NCI-H2196 (cell line): ENCODE data around the gene WDR93.
A peak's percentile ranks its signal among the peaks of the same experiment; 100 is the strongest.

Experiments
- DNase-seq: peaks from one replicate; lab custom pipeline; 2025; ENCODE audit not compliant: unreplicated experiment; lab: John Stamatoyannopoulos, UW

WDR93 gene

DNA sequence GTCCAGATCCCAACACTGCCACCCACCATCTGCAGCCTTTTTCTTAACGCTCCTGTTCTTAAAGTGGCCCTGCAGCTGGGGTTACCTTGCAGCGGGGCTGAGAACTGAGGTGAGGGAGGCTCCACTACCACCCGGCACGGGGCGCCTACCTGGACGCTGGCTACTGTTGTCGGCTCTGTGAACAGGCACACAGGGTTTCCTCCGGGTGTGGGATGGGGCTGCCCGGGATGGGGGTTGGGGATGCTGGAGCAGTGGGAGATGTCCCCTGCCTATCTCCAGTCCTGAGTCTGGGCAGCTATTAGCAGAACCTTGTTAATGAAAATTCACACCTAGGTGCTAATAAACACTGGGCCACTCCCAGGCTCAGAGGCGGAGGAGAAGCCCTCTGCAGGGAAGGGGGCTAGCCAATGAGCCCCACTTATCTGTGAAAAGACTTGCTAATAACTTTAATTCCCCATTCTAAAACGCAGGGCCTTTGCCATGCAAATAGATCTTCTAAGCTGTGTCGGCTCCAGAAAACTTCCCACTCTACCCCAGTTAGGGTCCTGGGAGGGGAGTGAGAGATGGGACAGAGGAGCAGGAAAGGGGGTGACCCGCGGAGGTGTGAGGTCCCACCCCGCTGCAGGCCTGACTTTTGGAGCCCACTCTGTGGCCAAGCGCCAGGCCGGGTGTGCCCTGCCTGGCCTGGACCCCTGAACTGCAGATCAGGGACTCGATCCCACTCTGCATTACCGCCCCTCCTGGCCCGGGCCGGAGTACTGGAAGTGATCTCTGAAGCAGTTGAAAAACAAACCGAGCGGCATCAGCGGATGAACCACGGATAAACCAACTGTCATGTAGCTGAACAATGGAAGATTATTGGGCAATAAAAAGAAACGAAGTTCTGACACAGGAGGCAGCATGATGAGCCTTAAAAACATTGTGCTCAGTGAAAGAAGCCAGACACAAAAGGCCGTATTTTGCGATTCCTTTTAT lies 57.4 kb downstream of the WDR93 start:
- DNase-seq = no peak

DNA sequence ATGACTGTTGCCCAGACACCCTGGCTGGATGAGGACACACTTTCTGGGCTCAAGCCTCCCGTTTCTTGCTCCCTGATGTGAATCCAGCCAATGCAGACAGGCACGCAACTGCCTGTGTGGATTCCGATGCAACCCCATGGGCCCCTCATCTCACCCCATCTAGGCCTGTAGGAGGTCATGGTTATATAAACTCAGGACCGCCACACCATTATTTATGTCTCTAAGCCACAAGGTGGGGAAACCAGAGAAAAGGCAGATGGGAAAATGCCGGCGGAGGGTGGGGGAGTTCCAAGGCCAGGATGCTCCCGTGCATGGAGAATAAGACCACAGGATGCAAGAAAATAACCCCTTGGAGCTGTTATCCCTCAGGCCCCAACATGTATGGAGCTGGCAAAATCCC lies 58.4 kb downstream of the WDR93 start:
- DNase-seq = no peak

DNA sequence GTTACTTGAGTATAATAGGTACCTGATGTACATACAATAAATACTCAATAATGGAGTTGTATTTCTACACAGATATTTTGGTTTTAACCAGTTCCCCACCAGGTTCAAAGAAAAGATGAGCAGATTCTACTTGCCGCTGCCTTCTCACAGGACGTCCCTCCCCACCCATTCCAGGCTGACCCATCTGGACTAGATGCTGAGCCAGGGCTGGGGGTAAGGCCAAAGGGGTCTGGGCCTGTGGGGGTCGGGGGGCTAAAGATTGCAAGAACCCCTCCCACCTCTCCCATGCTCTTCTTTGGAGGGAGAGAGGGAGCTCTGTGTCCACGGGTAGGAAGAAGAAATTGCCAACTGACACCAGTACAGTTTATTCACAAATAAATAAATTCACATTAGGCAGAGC lies 58.9 kb downstream of the WDR93 start:
- DNase-seq = no peak

DNA sequence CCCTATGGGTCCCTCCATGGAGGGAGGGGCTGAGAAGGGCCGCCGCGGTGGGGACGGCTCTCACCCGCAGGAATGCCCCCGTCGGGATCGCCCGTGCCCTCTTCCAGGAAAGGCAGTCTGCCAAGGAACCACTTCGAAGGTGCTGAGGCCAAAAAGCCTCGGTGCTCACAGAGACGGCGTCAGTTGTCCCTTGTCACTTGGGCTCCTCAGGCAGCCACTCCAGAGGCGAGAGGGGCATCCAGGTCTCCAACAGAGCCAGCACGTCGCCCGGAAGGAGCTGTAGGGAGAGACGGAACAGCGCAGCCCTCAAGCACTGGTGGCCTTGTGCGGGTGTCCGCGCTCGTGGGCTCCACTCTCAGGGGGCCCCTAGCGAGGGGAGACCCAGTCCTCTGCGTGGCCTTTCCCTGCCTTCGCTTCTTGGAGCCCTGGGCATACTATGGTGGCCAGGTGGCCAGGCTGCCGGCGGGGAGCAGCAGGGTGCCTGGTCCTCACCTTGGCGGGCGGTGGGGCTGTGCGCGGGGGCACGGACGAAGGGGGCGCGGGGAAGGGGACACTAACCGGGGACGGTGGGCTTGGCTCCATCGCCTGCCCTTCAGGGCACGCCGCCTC lies 59.4 kb downstream of the WDR93 start:
- DNase-seq = no peak

DNA sequence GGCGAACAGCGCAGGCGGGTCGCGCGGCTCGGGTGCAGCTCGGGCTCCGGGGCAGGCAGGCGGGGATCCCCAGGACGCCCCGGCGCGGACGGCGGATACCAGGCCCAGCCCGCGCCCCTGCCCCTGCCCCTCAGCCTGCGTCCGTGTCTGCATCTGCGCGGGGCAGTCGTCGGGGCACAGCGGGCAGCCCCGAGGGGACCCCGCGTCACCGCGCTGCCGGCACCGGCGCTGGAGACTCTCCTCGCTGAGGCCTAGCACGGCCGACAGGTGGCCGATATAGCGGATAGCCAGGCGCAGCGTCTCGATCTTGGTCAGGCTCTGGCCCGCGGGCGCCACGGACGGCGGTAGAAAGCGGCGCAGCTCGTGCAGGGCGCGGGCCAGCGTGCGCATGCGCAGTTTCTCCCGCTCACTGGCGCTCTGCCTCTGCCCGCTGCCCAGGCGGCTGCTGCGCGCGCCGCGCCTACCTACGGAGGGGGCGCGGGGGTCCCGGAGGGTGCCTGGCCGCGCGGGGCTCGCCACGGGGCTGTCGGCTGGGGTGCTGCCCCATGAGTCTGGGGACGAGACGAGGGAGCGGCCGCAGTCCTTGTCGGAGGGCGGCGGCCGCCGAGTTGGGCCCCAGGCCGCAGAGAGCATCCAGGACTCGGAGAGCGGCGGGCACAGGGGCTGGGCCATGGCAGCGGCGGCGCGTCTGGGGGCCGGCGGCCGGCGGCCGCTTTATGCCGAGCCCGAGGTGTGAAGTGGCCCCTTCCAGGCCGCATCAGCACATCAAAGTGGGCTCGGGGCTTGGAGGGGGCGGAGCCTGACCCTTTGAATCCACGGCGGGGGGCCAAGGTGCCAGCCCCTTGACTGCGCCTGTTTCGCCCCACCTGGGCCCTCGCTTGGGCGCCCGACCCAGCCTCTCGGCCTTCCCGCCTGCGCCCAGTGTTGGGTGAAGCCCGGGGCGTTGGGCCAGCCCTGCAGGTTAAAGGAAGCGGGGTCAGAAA lies 60.2 kb downstream of the WDR93 start, which contains the start of gene MESP1:
MESP1 (minus strand) TSS at position 690 of the 983 bp plus-strand sequence; CDS start at position 672, 18 bp downstream.
- DNase-seq = peak; percentile 83

DNA sequence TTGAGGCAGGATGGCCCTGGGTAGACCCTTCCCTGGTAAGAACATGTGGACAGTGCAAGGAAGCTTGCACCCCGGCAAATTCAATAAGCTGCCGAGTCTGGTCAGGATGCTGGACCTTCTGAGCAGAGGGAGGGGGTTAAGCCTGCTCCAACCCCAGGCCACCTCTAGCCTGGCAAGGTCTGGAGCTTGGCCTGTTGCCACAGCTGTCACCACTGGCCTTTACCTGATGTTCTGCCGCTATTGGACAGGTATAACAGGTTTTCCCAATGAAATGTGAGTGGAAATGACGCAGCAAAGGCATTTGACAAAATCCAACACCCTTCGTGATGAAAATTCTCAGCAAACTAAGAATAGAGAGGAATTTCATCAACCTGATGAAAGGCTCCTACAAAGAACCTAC lies 61.1 kb downstream of the WDR93 start:
- peak; percentile 13 for DNase-seq

DNA sequence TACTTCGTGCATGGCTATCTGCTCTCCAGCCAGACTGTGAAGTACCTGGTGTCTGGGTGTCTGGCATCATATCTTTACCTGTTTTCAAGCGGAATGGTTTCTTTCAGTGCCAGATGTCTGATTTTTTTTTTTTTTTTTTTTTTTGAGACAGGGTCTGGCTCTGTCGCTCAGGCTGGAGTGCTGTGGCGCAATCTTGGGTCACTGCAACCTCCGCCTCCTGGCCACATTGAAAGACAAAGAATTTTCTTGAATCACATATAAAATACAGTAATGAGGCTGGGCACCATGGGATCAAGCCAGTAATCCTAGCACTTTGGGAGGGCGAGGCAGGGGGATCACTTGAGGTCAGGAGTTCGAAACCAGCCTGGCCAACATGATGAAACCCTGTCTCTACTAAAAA lies 63.2 kb downstream of the WDR93 start:
- no peak for DNase-seq

DNA sequence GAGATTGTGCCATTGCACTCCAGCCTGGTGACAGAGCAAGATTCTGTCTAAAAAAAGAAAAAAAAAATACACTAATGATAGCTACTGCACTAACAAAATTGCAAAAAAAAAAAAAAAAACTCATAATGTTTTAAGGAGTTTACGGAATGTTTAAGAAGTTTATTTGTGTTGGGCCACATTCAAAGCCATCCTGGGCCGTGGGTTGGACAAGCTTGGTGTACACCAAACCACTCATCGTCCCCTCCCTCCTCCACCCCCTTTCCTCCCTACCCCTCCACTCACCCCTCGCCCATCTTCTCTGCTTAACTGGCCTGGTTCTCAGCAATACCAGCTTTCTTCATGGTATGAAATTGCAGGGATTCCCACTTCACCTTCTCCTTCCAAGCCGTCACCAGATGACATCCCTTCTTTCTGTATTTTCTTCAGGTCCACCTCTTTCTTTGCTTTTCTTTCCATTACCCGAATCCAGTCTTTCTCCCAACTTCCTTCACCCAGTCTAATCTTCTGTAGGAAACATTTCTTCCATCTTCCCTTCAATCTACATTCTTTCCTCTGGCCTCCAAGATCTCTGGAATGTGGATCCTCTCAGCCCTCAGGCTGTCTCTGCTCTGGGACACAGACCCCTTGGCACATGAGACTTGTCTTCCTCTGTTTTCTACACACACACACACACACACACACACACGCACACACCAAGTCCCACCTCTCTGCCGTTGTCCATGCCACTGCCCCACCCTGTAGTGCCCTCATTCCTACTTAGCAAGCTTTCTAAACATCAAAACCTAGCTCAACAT lies 63.9 kb downstream of the WDR93 start:
- no peak for DNase-seq

DNA sequence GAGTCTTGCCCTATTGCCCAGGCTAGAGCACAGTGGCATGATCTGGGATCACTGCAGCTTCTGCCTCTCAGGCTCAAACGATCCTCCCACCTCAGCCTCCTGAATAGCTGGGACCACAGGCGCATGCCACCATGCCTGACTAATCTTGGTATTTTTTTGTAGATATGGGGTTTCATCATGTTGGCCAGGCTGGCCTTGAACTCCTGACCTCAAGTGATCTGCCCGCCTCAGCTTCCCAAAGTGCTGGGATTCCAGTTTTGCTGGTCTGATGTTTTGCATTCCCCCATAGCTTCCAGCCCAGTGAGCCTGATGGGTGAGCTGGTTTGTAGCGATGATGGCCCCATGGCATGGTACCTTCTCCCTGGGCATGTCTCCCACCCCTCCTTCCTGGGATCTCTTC lies 65.1 kb downstream of the WDR93 start:
- DNase-seq = no peak

DNA sequence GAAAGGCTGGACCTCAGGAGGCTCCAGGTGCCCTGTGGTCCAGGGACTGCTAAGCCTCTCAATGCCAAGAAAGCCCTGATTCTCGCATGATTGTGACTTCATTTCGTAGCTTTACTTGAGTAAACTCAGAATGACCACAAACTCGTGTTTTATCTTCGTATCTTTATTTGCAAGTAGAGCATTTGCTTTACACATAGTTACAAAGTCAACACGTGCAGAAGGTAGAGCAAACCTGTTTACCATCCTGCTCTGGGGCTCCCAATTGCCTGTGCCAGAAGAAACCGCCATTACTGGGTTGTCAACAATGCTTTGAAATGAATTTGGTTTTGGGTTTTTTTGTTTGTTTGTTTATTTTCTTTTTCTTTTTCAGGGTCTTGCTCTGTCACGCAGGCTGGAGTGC lies 66.3 kb downstream of the WDR93 start:
- no peak for DNase-seq

DNA sequence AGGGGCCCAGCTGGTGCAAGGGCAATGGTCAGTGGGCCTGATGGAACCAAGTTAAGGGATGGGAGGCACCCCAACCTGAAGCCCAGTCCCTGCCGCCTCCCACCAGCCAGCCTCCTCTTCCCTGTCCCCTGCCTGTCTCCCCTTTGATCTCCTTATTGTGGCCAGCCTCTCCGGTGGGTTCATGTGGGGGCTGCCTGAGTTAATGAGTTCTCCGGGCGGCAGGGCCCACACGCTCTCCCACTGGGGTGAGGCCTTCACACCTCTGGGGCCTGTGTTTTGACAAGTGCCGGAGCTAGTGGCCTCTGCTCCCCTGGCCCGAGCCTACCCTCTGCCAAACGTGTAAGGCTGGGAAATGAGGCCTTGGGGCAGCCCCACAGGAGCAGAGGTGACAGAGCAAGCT lies 67.7 kb downstream of the WDR93 start:
- DNase-seq = no peak

DNA sequence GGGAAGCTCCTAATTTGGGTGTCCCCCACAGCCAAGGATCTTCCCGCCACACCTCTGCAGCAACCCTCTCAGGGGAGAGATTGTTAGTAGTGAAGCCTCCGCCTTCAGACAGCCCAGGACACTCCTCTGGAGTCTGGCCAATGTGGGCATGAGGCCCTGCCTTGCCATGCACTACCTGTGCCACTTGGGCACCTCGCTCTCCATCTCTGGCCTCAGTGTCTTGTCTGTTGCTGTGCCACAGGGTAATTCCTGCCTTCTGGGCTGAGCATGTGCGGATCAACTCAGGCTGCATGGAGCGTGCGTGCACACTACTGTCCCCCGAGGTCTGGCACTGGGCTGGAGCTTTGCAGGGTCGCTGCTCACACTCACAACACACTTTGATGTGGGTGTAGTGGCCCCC lies 68.4 kb downstream of the WDR93 start:
- DNase-seq = no peak

DNA sequence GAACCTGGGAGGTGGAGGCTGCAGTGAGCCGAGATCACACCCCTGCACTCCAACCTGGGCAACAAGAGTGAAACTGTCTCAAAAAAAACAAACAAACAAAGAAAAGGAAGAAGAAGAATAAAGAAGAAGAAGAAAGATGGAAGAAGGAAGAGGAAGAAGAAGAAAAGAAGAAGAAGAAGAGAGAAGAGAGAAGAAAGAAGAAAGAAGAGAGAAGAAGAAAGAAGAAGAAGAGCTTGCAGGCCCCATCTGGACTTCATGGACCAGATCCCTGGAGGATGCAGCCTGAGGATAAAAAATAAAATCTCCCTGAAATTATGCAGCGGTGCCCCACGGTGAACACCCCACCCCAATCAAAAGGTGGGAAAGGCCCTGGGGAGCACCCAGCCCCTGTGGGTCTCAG lies 69.2 kb downstream of the WDR93 start:
- no peak for DNase-seq

DNA sequence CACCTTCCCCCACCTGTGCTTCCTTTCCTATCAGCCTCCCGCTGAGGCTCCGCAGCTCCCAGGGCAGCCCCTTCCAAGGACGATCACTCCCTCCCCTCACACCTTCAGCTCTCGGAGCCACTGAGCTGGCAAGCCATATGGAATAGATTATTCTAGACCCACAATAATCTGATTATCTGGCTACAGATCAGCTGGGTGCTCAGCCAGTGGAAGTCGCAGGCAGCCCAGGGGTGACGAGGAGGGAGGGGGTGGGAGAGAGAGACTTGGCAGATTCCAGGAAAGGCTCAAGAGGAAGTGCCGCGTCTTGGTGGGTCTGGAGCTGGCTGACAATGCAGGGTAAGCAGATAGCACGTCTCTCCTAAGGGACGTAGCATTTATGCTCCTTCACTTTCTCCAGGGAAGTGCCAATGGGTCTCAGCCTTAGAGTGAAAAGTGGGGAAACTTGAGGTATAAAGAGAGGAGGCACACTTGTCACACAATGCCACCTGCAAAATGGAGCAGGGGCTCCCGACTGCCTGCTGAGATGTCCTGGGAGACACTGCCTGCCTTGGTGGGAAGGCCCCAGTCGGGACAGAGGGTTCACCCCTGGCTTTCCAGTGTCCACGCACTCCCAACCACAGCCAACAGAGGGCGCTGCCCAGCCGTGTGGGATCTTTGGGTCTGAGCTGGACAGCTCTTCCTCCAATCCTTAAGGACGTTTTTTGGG lies 69.8 kb downstream of the WDR93 start:
- DNase-seq = peak; percentile 73

DNA sequence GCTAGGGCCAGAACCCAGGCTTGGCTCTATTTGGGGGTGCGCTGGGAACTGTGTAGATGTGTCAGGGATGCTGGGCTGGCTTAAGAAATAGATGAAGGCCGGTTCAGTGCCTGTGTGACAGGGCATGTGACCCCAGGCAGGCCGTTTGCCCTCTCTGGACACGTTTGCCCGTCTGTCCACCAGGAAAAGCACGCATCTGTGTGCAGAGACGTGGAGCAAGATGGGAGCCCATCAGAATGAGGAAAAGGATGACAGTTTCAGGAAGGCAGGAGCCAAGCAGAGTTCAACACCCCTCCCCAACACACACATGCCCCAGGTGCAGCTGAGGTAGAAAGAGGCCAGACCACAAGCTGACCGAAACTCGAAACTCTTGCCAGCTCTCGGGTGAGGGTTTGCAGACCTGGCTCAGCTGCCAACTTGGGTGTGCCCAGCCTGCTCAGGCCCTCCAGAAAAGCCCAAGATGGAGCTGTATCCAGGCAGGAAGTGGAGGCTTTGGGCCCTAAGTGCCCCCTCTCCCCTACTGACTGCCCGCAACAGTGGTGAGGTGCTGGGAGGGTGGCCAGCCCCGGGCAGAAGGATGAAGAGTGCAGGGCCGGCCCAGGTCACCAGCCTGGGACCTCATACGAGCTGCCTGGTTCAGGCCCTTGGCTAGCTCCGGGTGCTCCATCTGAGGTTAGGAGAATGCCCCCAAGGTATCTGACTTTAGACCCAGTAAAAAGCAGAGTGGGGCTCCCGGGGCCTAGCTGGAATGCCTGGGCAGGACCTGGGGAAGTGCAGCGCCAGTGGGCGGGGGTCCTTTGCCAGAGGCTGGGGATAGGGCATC lies 70.6 kb downstream of the WDR93 start:
- DNase-seq = peak; percentile 62

DNA sequence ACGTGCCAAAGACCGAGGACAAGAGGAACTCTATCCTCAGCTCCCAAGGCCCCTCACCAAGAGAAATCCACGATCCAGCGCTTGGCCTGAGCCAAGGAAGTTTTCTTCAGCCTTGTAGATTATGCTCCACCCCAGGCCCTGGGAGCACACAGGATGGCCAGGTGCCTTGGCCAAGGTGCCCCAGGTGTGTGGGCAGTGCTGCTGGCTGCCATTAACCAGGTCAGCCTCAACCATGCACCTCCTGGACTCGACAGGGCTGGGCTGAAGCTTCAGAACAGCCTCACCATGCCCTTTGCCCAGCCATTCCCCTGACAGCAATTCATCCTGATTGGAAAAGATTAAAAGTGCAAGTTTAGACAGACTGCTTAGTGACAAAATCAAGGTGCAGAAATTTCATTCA lies 71.3 kb downstream of the WDR93 start:
- DNase-seq = no peak

DNA sequence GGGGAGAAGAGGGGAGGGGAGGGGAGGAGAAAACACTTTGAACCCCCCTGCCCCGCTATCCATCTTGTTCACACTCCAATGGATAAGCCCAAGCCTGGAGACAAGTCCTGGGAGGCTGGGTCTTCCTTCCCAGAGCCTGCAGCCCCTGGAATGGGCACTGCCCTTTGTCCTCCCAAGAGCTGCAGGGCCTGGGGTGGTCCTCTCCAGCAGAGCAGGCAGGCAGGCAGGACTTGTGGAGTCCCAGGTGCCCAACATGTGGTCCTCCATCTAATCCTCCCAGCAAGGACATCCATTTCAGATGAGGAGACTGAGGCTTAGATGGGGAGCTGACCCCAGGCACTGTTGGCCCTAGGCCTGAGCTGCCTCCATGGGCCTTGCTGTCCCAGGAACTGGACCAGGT lies 75.1 kb downstream of the WDR93 start:
- DNase-seq = no peak

DNA sequence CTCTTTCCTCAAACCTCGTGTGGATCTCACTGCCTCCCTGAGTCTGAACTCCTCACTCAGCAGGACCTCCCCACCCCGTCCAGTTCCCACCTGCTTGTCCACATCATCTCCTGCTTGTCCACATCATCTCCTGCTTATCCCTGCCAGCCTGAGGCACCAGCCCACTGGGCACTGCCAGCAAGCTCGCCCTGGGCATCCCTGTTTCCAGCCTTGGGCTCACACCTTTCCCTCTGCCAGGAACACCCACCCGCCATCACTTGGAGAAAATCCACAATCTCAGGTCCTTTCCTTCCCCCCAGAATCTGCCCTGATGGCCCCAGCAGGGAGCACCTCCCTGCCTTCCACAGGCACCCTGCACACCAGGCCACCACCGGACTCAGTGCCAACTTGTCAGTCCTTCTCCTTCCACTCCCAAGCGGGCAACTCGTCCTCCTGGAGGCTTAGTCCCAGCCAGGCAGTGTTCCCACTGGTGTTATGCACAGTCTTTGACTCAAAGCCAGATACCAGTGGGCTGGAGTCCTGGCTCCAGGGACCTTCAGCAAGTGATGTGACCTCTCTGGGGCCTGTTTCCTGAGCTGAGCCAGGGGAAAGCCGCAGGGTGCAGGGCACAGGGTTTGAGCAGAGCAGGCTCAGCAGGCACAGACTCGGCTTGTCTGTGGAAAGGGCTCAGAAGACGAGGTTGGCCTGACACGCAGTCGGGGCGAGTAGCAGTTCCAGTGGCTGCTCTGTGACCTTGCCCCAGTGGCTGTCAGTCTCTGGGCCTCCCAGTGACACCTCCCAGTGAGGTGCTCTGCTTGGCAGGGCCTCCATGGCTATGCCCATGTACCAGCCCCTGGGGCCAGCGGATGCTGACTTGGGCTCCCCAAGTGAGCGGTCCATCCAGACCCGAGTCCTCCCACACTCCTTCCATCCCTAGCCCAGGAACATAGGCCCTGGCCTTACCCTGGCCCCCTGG lies 76.0 kb downstream of the WDR93 start:
- no peak for DNase-seq
